WERI-Rb-1 (cell line): Measurements from ENCODE around the gene GRAP2.

Experiments
- DNase-seq: peaks from one replicate; pipeline ENCODE4 v3.0.0-alpha.2; 2020
- H3K27ac ChIP-seq: fragments of 250-450 bp; sonication (Bioruptor Pico); 2 replicates; pipeline ENCODE4 v1.5.1; 2020; ENCODE audit warnings: mild to moderate bottlenecking, moderate library complexity
- H3K27me3 ChIP-seq: fragments of 250-450 bp; sonication (Bioruptor Pico); 2 replicates; pipeline ENCODE4 v1.5.1; 2021; ENCODE audit warnings: mild to moderate bottlenecking, low read depth, moderate library complexity; ENCODE audit not compliant: insufficient read depth, severe bottlenecking
- H3K36me3 ChIP-seq: fragments of 250-450 bp; sonication (Bioruptor Pico); 2 replicates; pipeline ENCODE4 v1.5.1; 2020; ENCODE audit warnings: mild to moderate bottlenecking, moderate library complexity
- H3K4me3 ChIP-seq: 2 replicates; pipeline ENCODE4 v1.5.1; 2011; ENCODE audit warnings: low read depth, mild to moderate bottlenecking, control low read depth, low read length
- H3K9me3 ChIP-seq: fragments of 250-450 bp; sonication (Bioruptor Pico); 2 replicates; pipeline ENCODE4 v1.5.1; 2021; ENCODE audit warnings: mild to moderate bottlenecking, moderate library complexity; ENCODE audit not compliant: severe bottlenecking
- CTCF ChIP-seq: IDR thresholded peaks from 2 replicates; pipeline ENCODE4 v1.5.1; 2011; ENCODE audit warnings: low read depth, mild to moderate bottlenecking, control low read depth, inconsistent platforms, low read length

GRAP2 gene

GRCh38 chr22:39908737-39909136, 7.9 kb downstream of the GRAP2 start:
- H3K36me3 ChIP-seq, result no peaks in the 10 kb centered on the region
- no peak for TF ChIP-seq CTCF
- no peak overlapping the region for H3K4me3 ChIP-seq
- no peaks in the 10 kb centered on the region for H3K27me3 ChIP-seq
- H3K9me3 ChIP-seq, result no peaks in the 10 kb centered on the region
- H3K27ac ChIP-seq, result no peak overlapping the region
- DNase-seq, result no peak

GRCh38 chr22:39910876-39911613, 10.2 kb downstream of the GRAP2 start:
- Histone ChIP-seq H3K27ac (no peak overlapping the region), H3K27me3 (no peaks in the 10 kb centered on the region), H3K4me3 (no peak overlapping the region), H3K9me3 (no peaks in the 10 kb centered on the region), H3K36me3 (no peaks in the 10 kb centered on the region)
- no peak for TF ChIP-seq CTCF
- DNase-seq, result no peak

GRCh38 chr22:39913321-39913720, 12.4 kb downstream of the GRAP2 start:
- Histone ChIP-seq H3K27ac (peak overlapping the region; percentile 53), H3K9me3 (no peaks in the 10 kb centered on the region), H3K36me3 (no peaks in the 10 kb centered on the region), H3K27me3 (no peaks in the 10 kb centered on the region), H3K4me3 (no peak overlapping the region)
- DNase-seq, result peak; percentile 74
- no peak for TF ChIP-seq CTCF

DNA sequence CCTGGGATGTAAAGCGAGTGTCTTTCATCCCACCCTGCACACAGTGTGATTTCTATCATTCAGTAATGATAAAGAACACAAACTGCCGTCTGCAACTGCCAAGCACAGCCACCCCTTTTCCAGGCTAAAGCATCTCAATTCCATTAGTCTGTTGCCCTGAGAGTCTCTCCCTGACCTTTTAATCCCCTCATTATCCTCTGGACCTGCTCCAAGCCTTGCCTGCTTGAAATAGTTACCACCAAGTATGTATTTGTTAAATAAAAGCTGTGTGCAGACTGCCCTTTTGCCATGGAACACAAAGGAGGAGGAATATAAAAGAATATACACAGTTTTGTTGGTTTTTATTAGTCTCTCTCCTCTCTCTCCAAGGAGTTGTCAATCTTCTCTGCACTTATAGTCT, 13.0 kb downstream of the GRAP2 start:
- peak overlapping the region; percentile 53 for H3K27ac ChIP-seq
- H3K4me3 ChIP-seq, result no peak overlapping the region
- no peaks in the 10 kb centered on the region for H3K36me3 ChIP-seq
- no peaks in the 10 kb centered on the region for H3K27me3 ChIP-seq
- peak; percentile 65 for DNase-seq
- no peaks in the 10 kb centered on the region for H3K9me3 ChIP-seq
- TF ChIP-seq CTCF, result no peak

GRCh38 chr22:39914584-39914983, 13.7 kb downstream of the GRAP2 start:
- Histone ChIP-seq H3K27me3 (no peaks in the 10 kb centered on the region), H3K9me3 (no peaks in the 10 kb centered on the region), H3K36me3 (no peaks in the 10 kb centered on the region), H3K27ac (no peak overlapping the region), H3K4me3 (no peak overlapping the region)
- no peak for TF ChIP-seq CTCF
- DNase-seq, result no peak

GRCh38 chr22:39915295-39915726, 14.4 kb downstream of the GRAP2 start:
- Histone ChIP-seq H3K9me3 (no peaks in the 10 kb centered on the region), H3K27ac (peak overlapping the region; percentile 11; the same call in 1 of the 2 replicates), H3K36me3 (no peaks in the 10 kb centered on the region), H3K4me3 (no peak overlapping the region), H3K27me3 (no peaks in the 10 kb centered on the region)
- TF ChIP-seq CTCF, result no peak
- DNase-seq, result no peak
